Posterior cingulate gyrus (tissue), 11 donors: ENCODE measurements around the gene NDUFB5.

Experiments used
- DNase-seq, 10 donors: peaks; one replicate each; pipeline versions ENCODE4 v3.0.0 to v3.0.0-alpha.2; 2020 to 2021; ENCODE audit warnings: mixed read lengths in 3 of 10
- intact Hi-C: fragments of 100-400 bp; cut with DNase I; formaldehyde crosslinking; loops from one replicate; pipeline ENCODE4 v1.15.1; 2023

Gene NDUFB5

DNA sequence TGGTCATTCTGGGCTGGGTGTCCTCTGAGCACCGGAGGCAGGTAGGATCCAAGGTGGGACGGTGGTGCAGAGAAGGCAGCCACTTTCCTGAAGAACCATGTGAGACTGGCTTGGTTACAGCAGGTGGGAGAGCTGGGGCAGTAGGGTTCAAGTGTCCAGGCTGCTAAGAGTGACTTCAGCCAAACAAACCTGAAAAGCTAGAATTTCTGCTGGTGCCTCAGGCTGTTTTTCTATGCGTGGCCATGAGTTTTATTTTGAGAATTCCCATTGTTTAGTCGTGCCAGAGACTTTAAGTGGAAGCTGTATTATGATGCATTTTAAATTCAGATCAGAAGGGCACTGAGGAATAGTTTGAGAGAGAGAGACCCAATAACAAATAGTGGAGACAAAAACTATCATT is 68.3 kb downstream of the NDUFB5 start:
- no peak for DNase-seq
- intact Hi-C loops = no loop called here

DNA sequence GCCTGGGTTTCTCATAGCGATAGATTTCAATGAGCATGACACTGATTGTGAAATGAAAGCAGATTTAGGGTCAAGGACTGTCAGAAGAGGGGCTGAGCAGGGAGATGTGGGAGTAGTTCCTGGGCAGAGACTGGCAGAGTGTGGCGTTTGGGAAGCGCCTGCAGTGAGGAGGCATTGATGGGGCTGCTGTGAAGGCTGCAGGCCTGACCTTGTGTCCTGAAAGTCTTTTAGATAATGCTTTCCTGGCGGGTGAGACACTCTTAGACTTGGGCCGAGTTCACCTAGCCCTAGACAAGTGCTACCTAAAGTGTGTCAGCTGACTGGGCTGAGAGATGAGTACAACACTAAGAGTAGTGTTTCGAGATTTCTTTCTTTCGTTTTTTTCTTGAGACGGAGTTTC is 68.9 kb downstream of the NDUFB5 start:
- no peak for DNase-seq
- intact Hi-C loops = no loop called here

DNA sequence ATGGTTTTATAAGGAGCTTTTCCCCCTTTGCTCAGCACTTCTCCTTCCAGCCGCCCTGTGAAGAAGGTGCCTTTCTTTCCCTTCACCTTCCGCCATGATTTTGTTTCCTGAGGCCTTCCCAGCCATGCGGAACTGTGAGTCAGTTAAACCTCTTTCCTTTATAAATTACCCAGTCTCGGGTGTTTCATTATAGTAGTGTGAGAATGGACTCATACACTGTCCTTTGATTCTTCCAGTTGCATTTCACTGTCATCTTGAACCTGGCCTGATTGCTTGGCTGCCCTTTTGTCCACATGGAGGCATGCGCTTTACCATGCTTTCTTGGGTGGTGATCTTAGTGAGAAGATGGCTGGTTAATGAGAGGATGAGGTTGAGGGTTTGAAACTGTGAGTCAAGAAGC is 71.5 kb downstream of the NDUFB5 start:
- intact Hi-C loops = no loop called here
- DNase-seq = no peak
